NCI-H2029 (cell line): ENCODE measurements around the gene MTARC1.
A peak's percentile ranks its signal among the peaks of the same experiment; 100 is the strongest.

Source experiments
- DNase-seq: peaks from one replicate; lab custom pipeline; 2025; lab: John Stamatoyannopoulos, UW

Gene MTARC1

GRCh38 chr1:220770245-220770913 is 16.3 kb upstream of the MTARC1 start:
- DNase-seq: no peak

- DNase-seq: no peak
Observed at GRCh38 chr1:220772846-220773245, 13.9 kb upstream of the MTARC1 start.

GRCh38 chr1:220775240-220775853 is 11.4 kb upstream of the MTARC1 start:
- DNase-seq: no peak

- DNase-seq: no peak
Observed at GRCh38 chr1:220776254-220776653, 10.5 kb upstream of the MTARC1 start.

GRCh38 chr1:220776720-220777326 is 9.9 kb upstream of the MTARC1 start:
- DNase-seq: peak; percentile 25

GRCh38 chr1:220783453-220783852 is 3.3 kb upstream of the MTARC1 start:
- peak; percentile 1 for DNase-seq

GRCh38 chr1:220784751-220785150 is 2.0 kb upstream of the MTARC1 start:
- DNase-seq: no peak

GRCh38 chr1:220785166-220786056 is 1.3 kb upstream of the MTARC1 start:
- DNase-seq: no peak

GRCh38 chr1:220786057-220786336 is 716 bp upstream of the MTARC1 start:
- no peak for DNase-seq

- peak; percentile 43 for DNase-seq
Observed at GRCh38 chr1:220787069-220787619, 431 bp downstream of the MTARC1 start.

GRCh38 chr1:220788900-220789299 is 2.2 kb downstream of the MTARC1 start:
- DNase-seq: no peak

- no peak for DNase-seq
Observed at GRCh38 chr1:220789532-220790147, 2.9 kb downstream of the MTARC1 start.

- DNase-seq: peak; percentile 66
Observed at GRCh38 chr1:220791285-220791684, 4.6 kb downstream of the MTARC1 start.

- no peak for DNase-seq
Observed at GRCh38 chr1:220791956-220792355, 5.2 kb downstream of the MTARC1 start.

- DNase-seq: no peak
Observed at GRCh38 chr1:220796530-220796929, 9.8 kb downstream of the MTARC1 start.

- DNase-seq: no peak
Observed at GRCh38 chr1:220797044-220797443, 10.3 kb downstream of the MTARC1 start.

GRCh38 chr1:220797553-220797952 is 10.8 kb downstream of the MTARC1 start:
- no peak for DNase-seq

GRCh38 chr1:220798338-220798737 is 11.6 kb downstream of the MTARC1 start:
- no peak for DNase-seq

GRCh38 chr1:220800262-220800661 is 13.5 kb downstream of the MTARC1 start:
- no peak for DNase-seq

GRCh38 chr1:220803401-220804201 is 16.9 kb downstream of the MTARC1 start:
- DNase-seq: no peak

- no peak for DNase-seq
Observed at GRCh38 chr1:220804202-220804586, 17.5 kb downstream of the MTARC1 start.
